HepG2 (cell line): ENCODE results near the gene GPD1. TPM values are rescaled to one million over a fixed set of nuclear protein-coding genes. Genes with fewer than 3 reads are reported as not detected.
A peak's percentile ranks its signal among the peaks of the same experiment; 100 is the strongest.

ENCODE experiments used
- HIVEP1 ChIP-seq: sonication (generic); formaldehyde crosslinking; IDR thresholded peaks from 2 replicates; pipeline ENCODE4 v1.4.0; 2020; ENCODE audit warnings: mild to moderate bottlenecking, missing genetic modification reagents
- IKZF1 ChIP-seq: fragments of 450-650 bp; IDR thresholded peaks from 2 replicates; pipeline ENCODE4 v1.7.1; 2016
- IRF2 ChIP-seq: IDR thresholded peaks from 2 replicates; pipeline ENCODE4 v1.6.1; 2018; ENCODE audit warnings: missing genetic modification reagents, missing compliant biosample characterization
- KDM5B ChIP-seq: sonication (generic); formaldehyde crosslinking; IDR thresholded peaks from 2 replicates; pipeline ENCODE4 v1.4.0; 2020; ENCODE audit warnings: missing genetic modification reagents, mild to moderate bottlenecking, borderline replicate concordance
- KLF12 ChIP-seq: sonication (generic); formaldehyde crosslinking; IDR thresholded peaks from 2 replicates; pipeline ENCODE4 v1.4.0; 2020; ENCODE audit warnings: missing genetic modification reagents, borderline replicate concordance
- LBX2 ChIP-seq: sonication (generic); formaldehyde crosslinking; IDR thresholded peaks from 2 replicates; pipeline ENCODE4 v1.5.0; 2020; ENCODE audit warnings: missing genetic modification reagents, mild to moderate bottlenecking, borderline replicate concordance
- MTERF4 ChIP-seq: sonication (generic); formaldehyde crosslinking; IDR thresholded peaks from 2 replicates; pipeline ENCODE4 v1.8.0; 2023; ENCODE audit warnings: mild to moderate bottlenecking, missing genetic modification reagents
- NFATC3 ChIP-seq: sonication (generic); formaldehyde crosslinking; IDR thresholded peaks from 2 replicates; pipeline ENCODE4 v1.5.1; 2020; ENCODE audit warnings: mild to moderate bottlenecking, missing genetic modification reagents
- PRPF4 ChIP-seq: fragments of 200-400 bp; formaldehyde crosslinking; IDR thresholded peaks from 2 replicates; pipeline ENCODE4 v1.6.1; 2016; ENCODE audit warnings: low read length, low read depth; ENCODE audit not compliant: poor library complexity, severe bottlenecking
- SMC3 ChIP-seq: IDR thresholded peaks from 2 replicates; pipeline ENCODE4 v1.6.1; 2011; ENCODE audit warnings: low read length, improper control_type of control experiment
- SUZ12 ChIP-seq: fragments of 150-350 bp; IDR thresholded peaks from 2 replicates; pipeline ENCODE4 v1.6.1; 2014; ENCODE audit warnings: low read depth, low read length
- TFDP1 ChIP-seq: IDR thresholded peaks from 2 replicates; pipeline ENCODE4 v1.6.1; 2016; ENCODE audit warnings: missing compliant biosample characterization, missing genetic modification reagents, borderline replicate concordance
- THAP11 ChIP-seq: IDR thresholded peaks from 2 replicates; pipeline ENCODE4 v1.6.1; 2016; ENCODE audit warnings: missing biosample characterization, missing genetic modification reagents
- YY1 ChIP-seq: IDR thresholded peaks from 2 replicates; pipeline ENCODE4 v1.6.1; 2011; ENCODE audit warnings: low read length, low read depth, moderate library complexity, mild to moderate bottlenecking; ENCODE audit not compliant: insufficient read depth, insufficient replicate concordance
- ZBTB1 ChIP-seq: sonication (generic); formaldehyde crosslinking; IDR thresholded peaks from 2 replicates; pipeline ENCODE4 v1.4.0; 2020; ENCODE audit warnings: missing genetic modification reagents, borderline replicate concordance
- ZFP90 ChIP-seq: sonication (generic); formaldehyde crosslinking; IDR thresholded peaks from 2 replicates; pipeline ENCODE4 v1.8.0; 2022; ENCODE audit warnings: missing genetic modification reagents, mild to moderate bottlenecking, inconsistent platforms, borderline replicate concordance
- ZNF337 ChIP-seq: sonication (generic); formaldehyde crosslinking; IDR thresholded peaks from 2 replicates; pipeline ENCODE4 v1.5.1; 2020; ENCODE audit warnings: missing genetic modification reagents, low read depth, mild to moderate bottlenecking, borderline replicate concordance
- ZNF44 ChIP-seq: sonication (generic); formaldehyde crosslinking; IDR thresholded peaks from 2 replicates; pipeline ENCODE4 v1.5.1; 2020; ENCODE audit warnings: mild to moderate bottlenecking, missing genetic modification reagents
- polyA plus RNA-seq, 8 experiments: library from polyadenylated mRNA; depleted of rRNA in 3 of 8; stranded (reverse) in 7 of 8; unstranded in 1 of 8; fragments of >200 nt; fragmentation: Illumina TruSeq in 4 of 8; extraction: Trizol in 4 of 8; gene quantifications; 2 replicates each; pipeline versions ENCODE4 v1.2.1 to v1.2.3, GENCODE V29; 2011 to 2016; ENCODE audit warnings: low read depth in 4 of 8, missing spikeins in 1 of 8, mixed read lengths in 1 of 8; ENCODE audit not compliant: insufficient read depth in 1 of 8
- total RNA-seq, 5 experiments: library from RNA; depleted of rRNA; stranded (reverse); fragments of >200 nt; fragmentation: Illumina TruSeq; extraction: Trizol; gene quantifications; 2 replicates each; pipeline ENCODE4 v1.2.3, GENCODE V29; 2016; ENCODE audit warnings: low read depth in 1 of 5
- TF ChIP-seq, protein P1 (sequence below): sonication (generic); formaldehyde crosslinking; IDR thresholded peaks from 2 replicates; pipeline ENCODE4 v1.5.1; 2020; ENCODE audit warnings: missing genetic modification reagents, mild to moderate bottlenecking, borderline replicate concordance
- TF ChIP-seq, protein P2 (sequence below): IDR thresholded peaks from 2 replicates; pipeline ENCODE4 v1.6.1; 2016; ENCODE audit warnings: low read depth
- TF ChIP-seq, protein P3 (sequence below): sonication (generic); formaldehyde crosslinking; IDR thresholded peaks from 2 replicates; pipeline ENCODE4 v1.5.0; 2020; ENCODE audit warnings: mild to moderate bottlenecking, missing genetic modification reagents, moderate library complexity

GPD1 gene
- total and polyA plus RNA-seq, 2 of the 13 experiments (the other 11 are each of a cell fraction or from before 2014, with no cell fraction given): 3.7 to 30.6 TPM

DNA sequence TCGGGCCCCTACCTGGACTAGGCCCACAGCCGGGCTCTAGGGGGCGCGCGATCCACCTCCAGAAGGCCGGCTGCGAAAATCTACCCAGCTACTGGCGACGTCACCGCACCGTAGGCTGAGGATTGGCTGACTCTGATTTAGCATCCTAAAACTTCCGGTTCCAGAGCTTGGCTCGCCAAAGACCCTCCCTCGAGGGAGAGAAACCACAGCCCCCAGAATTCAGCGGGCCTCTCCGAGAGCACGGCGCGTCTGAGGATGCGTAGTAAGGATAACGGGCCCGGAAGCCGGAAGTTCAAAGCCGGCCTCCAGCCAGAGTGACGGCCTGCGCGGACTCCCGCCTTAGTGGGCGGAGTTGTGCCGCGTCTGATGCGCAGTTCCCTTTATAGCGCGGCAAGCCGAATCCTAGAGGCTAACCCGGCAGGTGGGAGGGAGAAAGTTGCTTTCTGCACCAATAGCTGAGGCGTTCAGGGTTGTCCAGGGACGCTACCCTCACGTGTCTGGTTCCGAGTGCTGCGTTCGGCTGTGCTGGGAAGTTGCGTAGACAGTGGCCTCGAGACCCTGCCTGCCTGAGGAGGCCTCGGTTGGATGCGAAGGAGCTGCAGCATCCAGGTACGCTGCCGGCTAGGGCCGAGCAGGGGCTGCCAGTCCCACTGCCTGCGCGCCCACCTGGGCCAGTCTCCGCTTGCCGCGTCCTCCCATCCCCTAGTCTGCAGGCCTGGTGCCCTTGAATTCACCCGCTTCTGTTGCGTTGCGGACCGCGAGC is 8.1 kb downstream of the GPD1 start, which contains the start of gene COX14 (continued):
- no peak for TF ChIP-seq ZBTB1 (CRISPR knock-in tag)
- TF ChIP-seq ZFP90 (CRISPR knock-in tag): no peak
- TF ChIP-seq PRPF4: no peak
- 0 out of 2 replicates have a peak, but pooled peaks have one; percentile 21 for TF ChIP-seq ZNF44 (CRISPR knock-in tag)
- TF ChIP-seq, protein P1, sequence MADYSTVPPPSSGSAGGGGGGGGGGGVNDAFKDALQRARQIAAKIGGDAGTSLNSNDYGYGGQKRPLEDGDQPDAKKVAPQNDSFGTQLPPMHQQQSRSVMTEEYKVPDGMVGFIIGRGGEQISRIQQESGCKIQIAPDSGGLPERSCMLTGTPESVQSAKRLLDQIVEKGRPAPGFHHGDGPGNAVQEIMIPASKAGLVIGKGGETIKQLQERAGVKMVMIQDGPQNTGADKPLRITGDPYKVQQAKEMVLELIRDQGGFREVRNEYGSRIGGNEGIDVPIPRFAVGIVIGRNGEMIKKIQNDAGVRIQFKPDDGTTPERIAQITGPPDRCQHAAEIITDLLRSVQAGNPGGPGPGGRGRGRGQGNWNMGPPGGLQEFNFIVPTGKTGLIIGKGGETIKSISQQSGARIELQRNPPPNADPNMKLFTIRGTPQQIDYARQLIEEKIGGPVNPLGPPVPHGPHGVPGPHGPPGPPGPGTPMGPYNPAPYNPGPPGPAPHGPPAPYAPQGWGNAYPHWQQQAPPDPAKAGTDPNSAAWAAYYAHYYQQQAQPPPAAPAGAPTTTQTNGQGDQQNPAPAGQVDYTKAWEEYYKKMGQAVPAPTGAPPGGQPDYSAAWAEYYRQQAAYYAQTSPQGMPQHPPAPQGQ (CRISPR knock-in tag): no peak
- peak; percentile 59 for TF ChIP-seq SUZ12
- TF ChIP-seq IRF2: peak; percentile 74
- 0 out of 2 replicates have a peak, but pooled peaks have one; percentile 66 for TF ChIP-seq NFATC3 (CRISPR knock-in tag)
- TF ChIP-seq KLF12 (CRISPR knock-in tag): no peak
- no peak for TF ChIP-seq IKZF1
- TF ChIP-seq, protein P2, sequence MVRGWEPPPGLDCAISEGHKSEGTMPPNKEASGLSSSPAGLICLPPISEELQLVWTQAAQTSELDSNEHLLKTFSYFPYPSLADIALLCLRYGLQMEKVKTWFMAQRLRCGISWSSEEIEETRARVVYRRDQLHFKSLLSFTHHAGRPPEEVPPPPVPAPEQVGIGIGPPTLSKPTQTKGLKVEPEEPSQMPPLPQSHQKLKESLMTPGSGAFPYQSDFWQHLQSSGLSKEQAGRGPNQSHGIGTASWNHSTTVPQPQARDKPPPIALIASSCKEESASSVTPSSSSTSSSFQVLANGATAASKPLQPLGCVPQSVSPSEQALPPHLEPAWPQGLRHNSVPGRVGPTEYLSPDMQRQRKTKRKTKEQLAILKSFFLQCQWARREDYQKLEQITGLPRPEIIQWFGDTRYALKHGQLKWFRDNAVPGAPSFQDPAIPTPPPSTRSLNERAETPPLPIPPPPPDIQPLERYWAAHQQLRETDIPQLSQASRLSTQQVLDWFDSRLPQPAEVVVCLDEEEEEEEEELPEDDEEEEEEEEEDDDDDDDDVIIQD: 0 out of 2 replicates have a peak, but pooled peaks have one; percentile 15
- TF ChIP-seq SMC3: no peak
- TF ChIP-seq TFDP1: peak; percentile 57; the same call in 1 of the 2 replicates
- TF ChIP-seq LBX2 (CRISPR knock-in tag): peak; percentile 85; the same call in 1 of the 2 replicates
- no peak for TF ChIP-seq YY1
- TF ChIP-seq, protein P3, sequence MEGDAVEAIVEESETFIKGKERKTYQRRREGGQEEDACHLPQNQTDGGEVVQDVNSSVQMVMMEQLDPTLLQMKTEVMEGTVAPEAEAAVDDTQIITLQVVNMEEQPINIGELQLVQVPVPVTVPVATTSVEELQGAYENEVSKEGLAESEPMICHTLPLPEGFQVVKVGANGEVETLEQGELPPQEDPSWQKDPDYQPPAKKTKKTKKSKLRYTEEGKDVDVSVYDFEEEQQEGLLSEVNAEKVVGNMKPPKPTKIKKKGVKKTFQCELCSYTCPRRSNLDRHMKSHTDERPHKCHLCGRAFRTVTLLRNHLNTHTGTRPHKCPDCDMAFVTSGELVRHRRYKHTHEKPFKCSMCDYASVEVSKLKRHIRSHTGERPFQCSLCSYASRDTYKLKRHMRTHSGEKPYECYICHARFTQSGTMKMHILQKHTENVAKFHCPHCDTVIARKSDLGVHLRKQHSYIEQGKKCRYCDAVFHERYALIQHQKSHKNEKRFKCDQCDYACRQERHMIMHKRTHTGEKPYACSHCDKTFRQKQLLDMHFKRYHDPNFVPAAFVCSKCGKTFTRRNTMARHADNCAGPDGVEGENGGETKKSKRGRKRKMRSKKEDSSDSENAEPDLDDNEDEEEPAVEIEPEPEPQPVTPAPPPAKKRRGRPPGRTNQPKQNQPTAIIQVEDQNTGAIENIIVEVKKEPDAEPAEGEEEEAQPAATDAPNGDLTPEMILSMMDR: peak; percentile 97
- TF ChIP-seq THAP11 (CRISPR knock-in tag): peak; percentile 98
- peak; percentile 88 for TF ChIP-seq HIVEP1 (CRISPR knock-in tag)
- peak; percentile 96 for TF ChIP-seq KDM5B (CRISPR knock-in tag)
- TF ChIP-seq MTERF4: peak; percentile 99
- peak; percentile 67; the same call in 1 of the 2 replicates for TF ChIP-seq ZNF337
